ENCODE measurements around the gene ATP9B. TPM values are rescaled to one million over a fixed set of nuclear protein-coding genes. Genes with fewer than 3 reads are reported as not detected.

Gene ATP9B
- total RNA-seq (2014; rRNA removed; shearing (Covaris generic)) = 5.0 and 11.7 TPM in 2 replicates

GRCh38 chr18:79068937-79069716 lies at the start of gene ATP9B:
Gene ATP9B, plus strand, starts transcription at chr18:79069394. Its CDS starts 17 bp downstream, at chr18:79069411.

DNA sequence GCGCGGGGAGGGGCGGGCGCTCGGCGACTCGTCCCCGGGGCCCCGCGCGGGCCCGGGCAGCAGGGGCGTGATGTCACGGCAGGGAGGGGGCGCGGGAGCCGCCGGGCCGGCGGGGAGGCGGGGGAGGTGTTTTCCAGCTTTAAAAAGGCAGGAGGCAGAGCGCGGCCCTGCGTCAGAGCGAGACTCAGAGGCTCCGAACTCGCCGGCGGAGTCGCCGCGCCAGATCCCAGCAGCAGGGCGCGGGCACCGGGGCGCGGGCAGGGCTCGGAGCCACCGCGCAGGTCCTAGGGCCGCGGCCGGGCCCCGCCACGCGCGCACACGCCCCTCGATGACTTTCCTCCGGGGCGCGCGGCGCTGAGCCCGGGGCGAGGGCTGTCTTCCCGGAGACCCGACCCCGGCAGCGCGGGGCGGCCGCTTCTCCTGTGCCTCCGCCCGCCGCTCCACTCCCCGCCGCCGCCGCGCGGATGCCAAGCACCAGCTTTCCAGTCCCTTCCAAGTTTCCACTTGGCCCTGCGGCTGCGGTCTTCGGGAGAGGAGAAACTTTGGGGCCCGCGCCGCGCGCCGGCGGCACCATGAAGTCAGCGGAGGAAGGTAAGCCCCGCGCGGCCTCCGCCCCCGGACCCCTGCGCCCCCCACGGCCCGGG lies 326.7 kb downstream of the ATP9B start, which contains the start of gene NFATC1:
TSS of gene NFATC1 (plus strand) at position 170 of the 644 bp plus-strand sequence. CDS start at position 465, 295 bp downstream.

Other genes starting within 250 kb of the ATP9B start
- not detected in 2 replicates for gene SALL3, start 89.6 kb upstream of the ATP9B start, total RNA-seq (2014; rRNA removed; shearing (Covaris generic))

Measured in A375 (cell line).